HEK293 (cell line): ENCODE measurements around the gene RAI14.
A peak's percentile ranks its signal among the peaks of the same experiment; 100 is the strongest.

ENCODE experiments used
- CTCF ChIA-PET: fragments of 350-600 bp; formaldehyde crosslinking; extraction: SDS; loops from one replicate; lab custom pipeline; 2021; ENCODE audit warnings: antibody characterized with exemption; lab: Yijun Ruan, JAX
- POLR2A ChIA-PET: fragments of 300-600 bp; formaldehyde crosslinking; extraction: SDS; loops from one replicate; lab custom pipeline; 2020; ENCODE audit warnings: antibody characterized with exemption, inconsistent platforms; lab: Yijun Ruan, JAX
- H3K27ac ChIP-seq: fragments of 200-500 bp; sonication (Bioruptor generic); 2 replicates; pipeline ENCODE4 v1.5.1; 2014; ENCODE audit warnings: low read depth, low read length, control low read depth, inconsistent platforms; ENCODE audit errors: extremely low read depth
- H3K36me3 ChIP-seq, 2 experiments: fragments of 200-500 bp in 1 of 2; sonication (Bioruptor generic) in 1 of 2; 1 replicate in 1 of 2; 2 replicates in 1 of 2; pipeline ENCODE4 v1.5.1; 2014 to 2017; ENCODE audit warnings: inconsistent platforms in 2 of 2, low read length in 2 of 2; ENCODE audit not compliant: control insufficient read depth in 2 of 2, insufficient read depth in 1 of 2
- H3K4me1 ChIP-seq: fragments of 200-500 bp; sonication (Bioruptor generic); 2 replicates; pipeline ENCODE4 v1.5.1; 2014; ENCODE audit warnings: mild to moderate bottlenecking, low read length, inconsistent platforms; ENCODE audit not compliant: control insufficient read depth, insufficient read depth
- H3K4me3 ChIP-seq: 2 replicates; pipeline ENCODE4 v1.5.1; 2011; ENCODE audit warnings: low read depth, mild to moderate bottlenecking, control low read depth, low read length, moderate library complexity
- H3K9me3 ChIP-seq: fragments of 200-500 bp; sonication (Bioruptor generic); 2 replicates; pipeline ENCODE4 v1.5.1; 2014; ENCODE audit warnings: low read depth, low read length, inconsistent platforms; ENCODE audit not compliant: control insufficient read depth, insufficient read depth
- MZF1 ChIP-seq: fragments of 450-650 bp; formaldehyde crosslinking; IDR thresholded peaks from 2 replicates; pipeline ENCODE4 v1.5.1; 2017; ENCODE audit warnings: missing biosample characterization, missing genetic modification characterization, borderline replicate concordance
- OSR2 ChIP-seq: fragments of 450-650 bp; formaldehyde crosslinking; IDR thresholded peaks from 2 replicates; pipeline ENCODE4 v1.5.1; 2016; ENCODE audit warnings: missing biosample characterization, missing genetic modification characterization
- SP7 ChIP-seq: fragments of 450-650 bp; formaldehyde crosslinking; IDR thresholded peaks from 2 replicates; pipeline ENCODE4 v1.5.1; 2016; ENCODE audit warnings: missing biosample characterization, missing genetic modification characterization
- TSHZ1 ChIP-seq: fragments of 450-650 bp; formaldehyde crosslinking; IDR thresholded peaks from 2 replicates; pipeline ENCODE4 v1.5.1; 2016; ENCODE audit warnings: missing biosample characterization, missing genetic modification characterization, borderline replicate concordance
- ZIC2 ChIP-seq: fragments of 450-650 bp; formaldehyde crosslinking; IDR thresholded peaks from 2 replicates; pipeline ENCODE4 v1.5.1; 2016; ENCODE audit warnings: missing biosample characterization, missing genetic modification characterization
- ZNF140 ChIP-seq: fragments of 450-650 bp; formaldehyde crosslinking; IDR thresholded peaks from 2 replicates; pipeline ENCODE4 v1.5.1; 2016; ENCODE audit warnings: missing biosample characterization, missing genetic modification characterization
- ZNF223 ChIP-seq: fragments of 450-650 bp; formaldehyde crosslinking; IDR thresholded peaks from 2 replicates; pipeline ENCODE4 v1.5.1; 2016; ENCODE audit warnings: missing biosample characterization, missing genetic modification characterization
- ZNF473 ChIP-seq: fragments of 450-650 bp; formaldehyde crosslinking; IDR thresholded peaks from 2 replicates; pipeline ENCODE4 v1.5.1; 2017; ENCODE audit warnings: missing biosample characterization, missing genetic modification characterization
- ZNF510 ChIP-seq: fragments of 450-650 bp; formaldehyde crosslinking; IDR thresholded peaks from 2 replicates; pipeline ENCODE4 v1.5.1; 2018; ENCODE audit warnings: mild to moderate bottlenecking, missing genetic modification characterization, missing biosample characterization; ENCODE audit not compliant: insufficient replicate concordance
- ZNF544 ChIP-seq: fragments of 450-650 bp; formaldehyde crosslinking; IDR thresholded peaks from 2 replicates; pipeline ENCODE4 v1.5.0; 2017; ENCODE audit warnings: missing biosample characterization, missing genetic modification characterization
- ZNF549 ChIP-seq: fragments of 450-650 bp; IDR thresholded peaks from 2 replicates; pipeline ENCODE4 v1.5.1; 2018; ENCODE audit warnings: missing biosample characterization, missing genetic modification characterization, mild to moderate bottlenecking, inconsistent platforms, moderate library complexity
- ZNF555 ChIP-seq: fragments of 450-650 bp; formaldehyde crosslinking; conservative IDR thresholded peaks from 2 replicates; pipeline ENCODE4 v1.5.1; 2017; ENCODE audit warnings: missing biosample characterization, mild to moderate bottlenecking, missing genetic modification characterization, inconsistent platforms
- ZNF621 ChIP-seq: fragments of 450-650 bp; formaldehyde crosslinking; IDR thresholded peaks from 2 replicates; pipeline ENCODE4 v1.5.1; 2017; ENCODE audit warnings: missing biosample characterization, missing genetic modification characterization
- ZNF623 ChIP-seq: fragments of 450-650 bp; formaldehyde crosslinking; IDR thresholded peaks from 2 replicates; pipeline ENCODE4 v1.5.1; 2016; ENCODE audit warnings: missing biosample characterization, missing genetic modification characterization
- TF ChIP-seq, protein P1 (sequence below): fragments of 450-650 bp; formaldehyde crosslinking; IDR thresholded peaks from 2 replicates; pipeline ENCODE4 v1.5.1; 2017; ENCODE audit warnings: missing biosample characterization, missing genetic modification characterization
- TF ChIP-seq, protein P2 (sequence below): fragments of 450-650 bp; formaldehyde crosslinking; IDR thresholded peaks from 2 replicates; pipeline ENCODE4 v1.5.1; 2016; ENCODE audit warnings: missing biosample characterization, missing genetic modification characterization

The RAI14 gene

DNA sequence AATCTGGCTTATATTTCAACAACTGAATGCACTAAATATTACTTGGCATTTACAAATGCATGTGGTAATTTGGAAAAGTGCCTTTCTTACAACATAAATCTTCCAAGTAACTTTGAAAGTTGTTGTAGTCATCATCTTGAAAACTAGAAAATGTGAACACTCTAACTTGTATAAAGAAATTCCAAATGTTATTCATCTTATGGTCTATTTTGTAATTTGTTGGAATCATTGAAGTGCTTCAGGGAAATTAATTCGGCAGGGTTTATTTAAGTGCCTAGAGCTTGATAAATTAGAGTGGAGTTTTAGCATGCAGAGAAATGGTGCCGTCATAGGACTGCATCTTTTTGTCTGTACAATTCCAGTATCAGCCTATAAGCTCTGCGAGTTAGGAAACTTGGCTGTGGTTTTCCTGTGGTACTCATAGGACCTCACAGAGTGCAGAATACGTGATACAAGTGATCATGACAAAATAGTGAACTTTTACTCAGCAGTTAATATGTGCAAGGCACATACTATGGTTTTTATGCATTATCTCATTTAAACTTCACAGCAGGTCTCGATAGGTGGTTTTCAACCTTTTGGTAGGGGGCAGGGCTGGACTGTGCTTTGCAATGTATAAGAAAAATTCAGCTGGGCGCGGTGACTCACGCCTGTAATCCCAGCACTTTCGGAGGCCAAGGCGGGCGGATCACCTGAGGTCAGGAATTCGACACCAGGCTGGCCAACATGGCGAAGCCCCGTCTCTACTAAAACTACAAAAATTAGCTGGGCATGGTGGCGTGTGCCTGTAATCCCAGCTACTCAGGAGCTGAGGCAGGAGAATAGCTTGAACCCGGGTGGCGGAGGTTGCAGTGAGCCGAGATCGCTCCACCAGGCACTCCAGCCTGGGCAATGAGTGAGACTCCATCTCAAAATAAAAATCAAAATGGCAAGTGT lies 79.6 kb downstream of the RAI14 start (continued):
- TF ChIP-seq, protein P1, sequence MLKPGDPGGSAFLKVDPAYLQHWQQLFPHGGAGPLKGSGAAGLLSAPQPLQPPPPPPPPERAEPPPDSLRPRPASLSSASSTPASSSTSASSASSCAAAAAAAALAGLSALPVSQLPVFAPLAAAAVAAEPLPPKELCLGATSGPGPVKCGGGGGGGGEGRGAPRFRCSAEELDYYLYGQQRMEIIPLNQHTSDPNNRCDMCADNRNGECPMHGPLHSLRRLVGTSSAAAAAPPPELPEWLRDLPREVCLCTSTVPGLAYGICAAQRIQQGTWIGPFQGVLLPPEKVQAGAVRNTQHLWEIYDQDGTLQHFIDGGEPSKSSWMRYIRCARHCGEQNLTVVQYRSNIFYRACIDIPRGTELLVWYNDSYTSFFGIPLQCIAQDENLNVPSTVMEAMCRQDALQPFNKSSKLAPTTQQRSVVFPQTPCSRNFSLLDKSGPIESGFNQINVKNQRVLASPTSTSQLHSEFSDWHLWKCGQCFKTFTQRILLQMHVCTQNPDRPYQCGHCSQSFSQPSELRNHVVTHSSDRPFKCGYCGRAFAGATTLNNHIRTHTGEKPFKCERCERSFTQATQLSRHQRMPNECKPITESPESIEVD (tag by site-specific recombination): peak; percentile 72
- TF ChIP-seq ZNF544 (no peak), TSHZ1 (no peak), SP7 (tag by site-specific recombination) (no peak), ZNF223 (no peak), ZNF510 (no peak)

- Histone ChIP-seq H3K4me3 (no peak overlapping the region), H3K9me3 (no peaks in the 10 kb centered on the region), H3K27ac (no peak overlapping the region), H3K36me3 (no peaks in the 10 kb centered on the region; a peak in 1 of 3 replicates), H3K4me1 (peaks cover 6% of the 10 kb centered on the region; the same call in 1 of the 2 replicates)
- POLR2A ChIA-PET: no interaction called here
- CTCF ChIA-PET: interaction anchor here (0.6 to 1.1 kb wide), 3 partner anchors 16 to 29 kb away, joined by 3 read pairs; no protein-coding TSS in a partner anchor
- TF ChIP-seq ZNF140 (tag by site-specific recombination) (no peak), OSR2 (tag by site-specific recombination) (peak; percentile 16; the same call in 1 of the 2 replicates), MZF1 (tag by site-specific recombination) (peak; percentile 84; the same call in 1 of the 2 replicates), ZNF555 (tag by site-specific recombination) (no peak), ZNF623 (tag by site-specific recombination) (no peak), ZNF473 (tag by site-specific recombination) (no peak), ZIC2 (tag by site-specific recombination) (peak; percentile 44), ZNF621 (tag by site-specific recombination) (no peak), ZNF549 (tag by site-specific recombination) (0 out of 2 replicates have a peak, but pooled peaks have one; percentile 12)
- TF ChIP-seq, protein P1 (tag by site-specific recombination): 0 out of 2 replicates have a peak, but pooled peaks have one; percentile 11
- TF ChIP-seq, protein P2, sequence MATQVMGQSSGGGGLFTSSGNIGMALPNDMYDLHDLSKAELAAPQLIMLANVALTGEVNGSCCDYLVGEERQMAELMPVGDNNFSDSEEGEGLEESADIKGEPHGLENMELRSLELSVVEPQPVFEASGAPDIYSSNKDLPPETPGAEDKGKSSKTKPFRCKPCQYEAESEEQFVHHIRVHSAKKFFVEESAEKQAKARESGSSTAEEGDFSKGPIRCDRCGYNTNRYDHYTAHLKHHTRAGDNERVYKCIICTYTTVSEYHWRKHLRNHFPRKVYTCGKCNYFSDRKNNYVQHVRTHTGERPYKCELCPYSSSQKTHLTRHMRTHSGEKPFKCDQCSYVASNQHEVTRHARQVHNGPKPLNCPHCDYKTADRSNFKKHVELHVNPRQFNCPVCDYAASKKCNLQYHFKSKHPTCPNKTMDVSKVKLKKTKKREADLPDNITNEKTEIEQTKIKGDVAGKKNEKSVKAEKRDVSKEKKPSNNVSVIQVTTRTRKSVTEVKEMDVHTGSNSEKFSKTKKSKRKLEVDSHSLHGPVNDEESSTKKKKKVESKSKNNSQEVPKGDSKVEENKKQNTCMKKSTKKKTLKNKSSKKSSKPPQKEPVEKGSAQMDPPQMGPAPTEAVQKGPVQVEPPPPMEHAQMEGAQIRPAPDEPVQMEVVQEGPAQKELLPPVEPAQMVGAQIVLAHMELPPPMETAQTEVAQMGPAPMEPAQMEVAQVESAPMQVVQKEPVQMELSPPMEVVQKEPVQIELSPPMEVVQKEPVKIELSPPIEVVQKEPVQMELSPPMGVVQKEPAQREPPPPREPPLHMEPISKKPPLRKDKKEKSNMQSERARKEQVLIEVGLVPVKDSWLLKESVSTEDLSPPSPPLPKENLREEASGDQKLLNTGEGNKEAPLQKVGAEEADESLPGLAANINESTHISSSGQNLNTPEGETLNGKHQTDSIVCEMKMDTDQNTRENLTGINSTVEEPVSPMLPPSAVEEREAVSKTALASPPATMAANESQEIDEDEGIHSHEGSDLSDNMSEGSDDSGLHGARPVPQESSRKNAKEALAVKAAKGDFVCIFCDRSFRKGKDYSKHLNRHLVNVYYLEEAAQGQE (tag by site-specific recombination): no peak
These were observed 80.5 kb downstream of the RAI14 start for GRCh38 chr5:34736445-34737115.
